Measurements from ENCODE around the gene HOXC12. TPM values are rescaled to one million over a fixed set of nuclear protein-coding genes. Genes with fewer than 3 reads are reported as not detected.

HOXC12 gene
- total and polyA plus RNA-seq, 7 donors: not detected

GRCh38 chr12:53996240-53997203, 41.8 kb downstream of the HOXC12 start:
- intact Hi-C loops (cut with DNase I): no loop called here
- Histone ChIP-seq H3K9me3 (no peaks in the 10 kb centered on the region), H3K36me3 (no peaks in the 10 kb centered on the region), H3K4me1 (peaks cover 0 to 43% (median 37%) of the 10 kb centered on the region in 4 donors), H3K27ac (no peak overlapping the region), H3K4me3 (peak overlapping the region in 3 of 4 donors; percentile 40 to 50 (median 44)), H3K27me3 (peaks cover 97 to 100% (median 100%) of the 10 kb centered on the region in 3 donors)
- TF ChIP-seq CTCF (IDR thresholded peaks at IDR 0.05) (no peak), EP300 (IDR thresholded peaks at IDR 0.05) (no peak), POLR2AphosphoS5 (IDR thresholded peaks at IDR 0.05) (no peak)
- 38 to 49% methylated on average over 29 of the region's 29 CpGs for WGBS, 2 donors
- DNase-seq: no peak

GRCh38 chr12:53997204-53998109, 42.8 kb downstream of the HOXC12 start:
- whole genome bisulfite sequencing, 2 donors: 11 to 14% methylated on average over 35 of the region's 35 CpGs
- no peak overlapping the region for H3K4me3 ChIP-seq
- no peaks in the 10 kb centered on the region for H3K36me3 ChIP-seq
- DNase-seq: no peak
- intact Hi-C loops (cut with DNase I): no loop called here
- no peaks in the 10 kb centered on the region for H3K9me3 ChIP-seq
- peaks cover 0 to 43% (median 37%) of the 10 kb centered on the region in 4 donors for H3K4me1 ChIP-seq
- H3K27ac ChIP-seq: no peak overlapping the region
- peaks cover 96 to 100% (median 100%) of the 10 kb centered on the region in 3 donors for H3K27me3 ChIP-seq
- TF ChIP-seq CTCF (IDR thresholded peaks at IDR 0.05) (no peak), POLR2AphosphoS5 (IDR thresholded peaks at IDR 0.05) (no peak)

- Histone ChIP-seq H3K27ac (no peak overlapping the region), H3K4me3 (no peak overlapping the region), H3K36me3 (no peaks in the 10 kb centered on the region), H3K9me3 (no peaks in the 10 kb centered on the region), H3K4me1 (peaks cover 0 to 43% (median 37%) of the 10 kb centered on the region in 4 donors), H3K27me3 (peaks cover 94 to 100% (median 100%) of the 10 kb centered on the region in 3 donors)
- TF ChIP-seq POLR2AphosphoS5 (IDR thresholded peaks at IDR 0.05) (no peak), POLR2A (IDR thresholded peaks at IDR 0.05) (no peak), CTCF (IDR thresholded peaks at IDR 0.05) (no peak), EP300 (IDR thresholded peaks at IDR 0.05) (no peak)
- intact Hi-C loops (cut with DNase I): no loop called here
- 8 to 26% methylated on average over 11 of the region's 11 CpGs for WGBS, 2 donors
- no peak for DNase-seq
Observed at GRCh38 chr12:53998110-53998899, 43.6 kb downstream of the HOXC12 start.

DNA sequence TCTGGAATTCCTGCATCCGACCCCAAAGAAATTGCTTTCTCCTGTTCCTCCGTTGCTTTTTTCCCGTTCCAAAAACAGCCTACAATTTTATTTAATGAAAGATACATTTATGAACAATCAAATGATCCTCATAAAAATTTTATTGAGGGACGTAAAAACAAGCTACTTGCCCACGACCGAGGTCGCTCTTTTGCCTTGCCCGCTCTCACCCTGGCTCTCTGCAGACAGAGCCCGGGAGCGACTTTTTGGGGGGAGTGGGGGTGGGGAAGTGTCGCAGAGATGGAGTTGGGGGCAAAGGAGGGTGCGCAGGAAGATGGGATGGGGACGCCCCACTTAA, 44.2 kb downstream of the HOXC12 start:
- no peak for DNase-seq
- TF ChIP-seq EP300 (IDR thresholded peaks at IDR 0.05) (no peak), CTCF (IDR thresholded peaks at IDR 0.05) (no peak), POLR2AphosphoS5 (IDR thresholded peaks at IDR 0.05) (no peak), POLR2A (IDR thresholded peaks at IDR 0.05) (no peak)
- peaks cover 0 to 43% (median 36%) of the 10 kb centered on the region in 4 donors for H3K4me1 ChIP-seq
- H3K27me3 ChIP-seq: peaks cover 94 to 100% (median 100%) of the 10 kb centered on the region in 3 donors
- intact Hi-C loops (cut with DNase I): no loop called here
- 4 to 9% methylated on average over 13 of the region's 13 CpGs for WGBS, 2 donors
- no peak overlapping the region for H3K4me3 ChIP-seq
- H3K9me3 ChIP-seq: no peaks in the 10 kb centered on the region
- H3K36me3 ChIP-seq: no peaks in the 10 kb centered on the region
- H3K27ac ChIP-seq: no peak overlapping the region
